B cell (primary cell): ENCODE measurements around the gene EXOSC2. TPM values are rescaled to one million over a fixed set of nuclear protein-coding genes. Genes with fewer than 3 reads are reported as not detected.

ENCODE experiments used
- ATAC-seq: fragments of 200-7000 bp; cut with Tn5 transposase; one replicate; pipeline ENCODE4 v1.10.0; 2021; ENCODE audit warnings: low read depth, mild to moderate bottlenecking, moderate number of reproducible peaks, moderate library complexity
- CTCF ChIA-PET: fragments of 350-600 bp; sonication (Branson Sonifier 250); formaldehyde crosslinking; loops from one replicate; lab custom pipeline; 2021; ENCODE audit warnings: antibody characterized with exemption, inconsistent platforms; lab: Charles Lee
- POLR2A ChIA-PET: fragments of 350-600 bp; sonication (Branson Sonifier 250); formaldehyde crosslinking; loops from one replicate; lab custom pipeline; 2021; ENCODE audit warnings: antibody characterized with exemption; lab: Charles Lee
- DNase-seq: peaks from one replicate; pipeline ENCODE4 v3.0.0; 2013
- H2AFZ ChIP-seq: 2 replicates; pipeline ENCODE4 v1.6.1; 2012; ENCODE audit warnings: mild to moderate bottlenecking, low read depth, low read length; ENCODE audit not compliant: insufficient read depth, poor library complexity, severe bottlenecking
- H3K27ac ChIP-seq, 2 donors: 1 replicate in 1 of 2; 2 replicates in 1 of 2; pipeline ENCODE4 v1.5.1; 2012 to 2013; ENCODE audit warnings: low read length in 2 of 2, mild to moderate bottlenecking in 2 of 2, moderate library complexity in 1 of 2
- H3K27me3 ChIP-seq, 4 experiments: fragments of 200-600 bp in 1 of 4; sonication (generic) in 1 of 4; replicated peaks in 1 of 4; 1 replicate in 2 of 4; 2 replicates in 2 of 4; pipeline versions ENCODE4 v1.6.1 to v1.7.0; 2013 to 2016; ENCODE audit warnings: low read length in 3 of 4, mild to moderate bottlenecking in 2 of 4, mixed read lengths in 1 of 4, moderate library complexity in 1 of 4; ENCODE audit not compliant: insufficient read depth in 4 of 4, control insufficient read depth in 3 of 4; ENCODE audit errors: control extremely low read depth in 1 of 4
- H3K36me3 ChIP-seq, 2 experiments: replicated peaks in 1 of 2; 1 replicate in 1 of 2; 2 replicates in 1 of 2; pipeline versions ENCODE4 v1.6.1 to v1.7.1; 2013; ENCODE audit warnings: low read length in 1 of 2; ENCODE audit not compliant: insufficient read depth in 2 of 2, control insufficient read depth in 1 of 2; ENCODE audit errors: control extremely low read depth in 1 of 2, extremely low read depth in 1 of 2
- H3K4me1 ChIP-seq, 2 donors: fragments of 200-600 bp in 1 of 2; sonication (generic) in 1 of 2; 1 replicate in 1 of 2; 2 replicates in 1 of 2; pipeline versions ENCODE4 v1.5.1 to v1.6.1; 2013 to 2017; ENCODE audit warnings: low read length in 2 of 2; ENCODE audit not compliant: control insufficient read depth in 2 of 2, insufficient read depth in 2 of 2
- H3K4me2 ChIP-seq: replicated peaks from 2 replicates; pipeline ENCODE3; 2012; ENCODE audit warnings: mild to moderate bottlenecking, low read depth, low read length; ENCODE audit not compliant: poor library complexity, severe bottlenecking
- H3K4me3 ChIP-seq, 5 experiments: fragments of 200-600 bp in 1 of 5; sonication (generic) in 1 of 5; 1 replicate in 3 of 5; 2 replicates in 2 of 5; pipeline versions ENCODE4 v1.5.1 to v1.7.0; 2011 to 2016; ENCODE audit warnings: low read length in 4 of 5, mild to moderate bottlenecking in 4 of 5, low read depth in 2 of 5, control low read depth in 1 of 5, moderate library complexity in 1 of 5; ENCODE audit not compliant: insufficient read depth in 1 of 5; ENCODE audit errors: control extremely low read depth in 1 of 5, extremely low read depth in 1 of 5
- H3K79me2 ChIP-seq: fragments of 200-600 bp; sonication (generic); one replicate; pipeline ENCODE4 v1.6.0; 2016; ENCODE audit warnings: low read length; ENCODE audit not compliant: control insufficient read depth, insufficient read depth
- H3K9ac ChIP-seq: fragments of 200-600 bp; sonication (generic); 2 replicates; pipeline ENCODE4 v1.6.1; 2017; ENCODE audit warnings: mild to moderate bottlenecking, low read length, moderate library complexity
- H3K9me3 ChIP-seq, 3 donors: one replicate each; pipeline versions ENCODE4 v1.6.1 to v1.7.1; 2013; ENCODE audit warnings: low read length in 2 of 3; ENCODE audit not compliant: control insufficient read depth in 2 of 3, insufficient read depth in 1 of 3; ENCODE audit errors: control extremely low read depth in 1 of 3
- H4K20me1 ChIP-seq: 2 replicates; pipeline ENCODE4 v1.6.0; 2012; ENCODE audit warnings: mild to moderate bottlenecking, low read length; ENCODE audit not compliant: insufficient read depth, control insufficient read depth, poor library complexity, severe bottlenecking
- H3K27ac Mint-ChIP-seq: one replicate; pipeline ENCODE4 v1.8.0; 2021; ENCODE audit warnings: mixed read lengths
- H3K27me3 Mint-ChIP-seq: one replicate; pipeline ENCODE4 v1.8.0; 2021; ENCODE audit warnings: mixed read lengths
- H3K4me1 Mint-ChIP-seq: one replicate; pipeline ENCODE4 v1.8.0; 2021; ENCODE audit warnings: mixed read lengths
- H3K4me3 Mint-ChIP-seq: one replicate; pipeline ENCODE4 v1.8.0; 2021; ENCODE audit warnings: mixed read lengths
- H3K9me3 Mint-ChIP-seq: one replicate; pipeline ENCODE4 v1.8.0; 2022; ENCODE audit warnings: mixed read lengths; ENCODE audit not compliant: insufficient read depth
- CTCF ChIP-seq: fragments of 200-600 bp; IDR thresholded peaks from one replicate; pipeline ENCODE4 v1.8.0; 2022; ENCODE audit warnings: antibody characterized with exemption, mild to moderate bottlenecking
- EZH2 ChIP-seq: IDR thresholded peaks from 2 replicates; pipeline ENCODE4 v1.6.1; 2012; ENCODE audit warnings: borderline replicate concordance, low read depth, mild to moderate bottlenecking, moderate library complexity, low read length; ENCODE audit not compliant: insufficient read depth, poor library complexity, severe bottlenecking
- WGBS: methylation state at CpG from one replicate; pipeline ENCODE4 v1.1.5; 2013; ENCODE audit warnings: missing lambda C conversion rate; ENCODE audit not compliant: insufficient coverage; 5-methylcytosine and 5-hydroxymethylcytosine counted together
- intact Hi-C: fragments of 100-400 bp; cut with micrococcal nuclease; formaldehyde crosslinking; loops from one replicate; pipeline ENCODE4 v1.10.0; 2022
- polyA plus RNA-seq: library from polyadenylated mRNA; depleted of rRNA; stranded (reverse); fragments of >200 nt; gene quantifications from 2 replicates; pipeline ENCODE4 v1.2.3, GENCODE V29; 2012
- total RNA-seq, 2 donors: library from RNA; stranded (reverse); fragments of 120-200 nt in 1 of 2; gene quantifications; 1 replicate in 1 of 2; 2 replicates in 1 of 2; pipeline versions ENCODE4 v1.2.3 to v1.2.4, GENCODE V29; 2013 to 2022

EXOSC2 gene
- total and polyA plus RNA-seq, 2 donors (not counting 1 experiment from before 2014, with no cell fraction given) = 31.5 to 53.3 TPM

DNA sequence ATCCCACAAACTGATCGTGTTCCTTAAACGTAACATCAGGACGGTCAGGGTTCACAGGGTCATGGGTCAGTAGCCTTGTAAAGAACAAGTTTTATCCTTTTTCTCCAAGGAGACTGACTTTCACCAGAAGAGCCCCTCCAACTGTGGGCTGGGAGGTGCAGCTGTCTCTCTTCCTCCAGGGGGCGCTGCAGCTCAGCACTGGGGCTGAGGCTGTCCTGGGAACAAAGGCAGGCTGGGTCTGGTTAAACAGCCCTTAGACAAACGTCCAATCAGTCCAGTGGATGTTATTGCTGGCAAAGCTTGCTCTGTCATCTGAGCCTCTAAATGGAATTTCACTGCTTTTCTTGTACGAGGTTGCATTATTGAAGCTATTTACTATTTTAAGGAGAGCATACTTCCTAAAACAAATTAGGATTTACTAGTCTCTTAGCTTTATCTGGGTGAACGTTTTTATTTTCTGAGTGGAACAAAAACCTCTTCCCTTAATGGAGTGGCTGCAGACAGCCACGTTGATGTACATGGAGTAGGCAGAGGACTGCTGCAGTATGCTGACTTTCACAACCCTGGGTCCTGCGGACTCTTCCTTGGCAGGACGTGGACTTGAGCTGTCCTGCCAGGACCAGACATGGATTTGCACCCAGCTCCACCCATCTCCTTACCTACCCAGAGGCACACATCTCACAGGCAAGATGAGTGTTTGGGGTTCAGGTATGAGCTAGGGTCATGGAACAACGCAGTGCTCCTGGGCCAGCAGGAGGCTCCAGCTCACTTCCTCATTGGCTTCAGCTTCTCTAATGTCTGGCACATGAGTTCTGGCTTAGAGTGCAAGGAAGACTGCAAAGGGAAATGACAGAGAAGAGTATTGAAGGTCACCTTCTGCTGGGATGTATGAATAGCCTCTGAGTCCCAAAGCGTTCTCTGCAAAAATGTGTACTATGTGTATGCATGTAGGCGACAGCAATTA is 7.8 kb downstream of the EXOSC2 start:
- intact Hi-C loops = no loop called here
- POLR2A ChIA-PET = interaction anchor here (0.6 kb wide), 1 partner anchor 18 kb away, joined by 3 read pairs; no protein-coding TSS in a partner anchor

More for the DNA sequence above, 7.8 kb downstream of the EXOSC2 start:
- no peak overlapping the region for H3K4me3 ChIP-seq
- no peaks in the 10 kb centered on the region for H3K9me3 ChIP-seq
- no peaks in the 10 kb centered on the region for H3K27me3 ChIP-seq
- H3K79me2 ChIP-seq = peaks cover 10% of the 10 kb centered on the region
- H3K36me3 ChIP-seq = peaks cover 0 to 71% of the 10 kb centered on the region in 2 experiments
- H3K27ac Mint-ChIP-seq = no peak overlapping the region
- TF ChIP-seq CTCF = peak; percentile 96
- no peak for TF ChIP-seq EZH2
- H3K27ac ChIP-seq = no peak overlapping the region
- H2AFZ ChIP-seq = no peak overlapping the region
- ATAC-seq (peak; percentile 67), DNase-seq (peak; percentile 73)
- no peak overlapping the region for H3K4me2 ChIP-seq
- H3K27me3 Mint-ChIP-seq = no peaks in the 10 kb centered on the region
- H3K4me1 ChIP-seq = no peaks in the 10 kb centered on the region
- H3K4me3 Mint-ChIP-seq = no peak overlapping the region
- H3K4me1 Mint-ChIP-seq = peaks cover 15% of the 10 kb centered on the region
- peaks cover 16% of the 10 kb centered on the region for H4K20me1 ChIP-seq
- no peak overlapping the region for H3K9ac ChIP-seq
- CTCF ChIA-PET = interaction anchor here (0.8 to 11.6 kb wide), 17 partner anchors 8 to 345 kb away, joined by 3 to 133 read pairs (median 4); partner anchors contain the start of gene EXOSC2
- H3K9me3 Mint-ChIP-seq = no peaks in the 10 kb centered on the region
- WGBS = 73% methylated on average over 6 of the region's 13 CpGs
